Measurements from ENCODE around the gene ZNF878.
A peak's percentile ranks its signal among the peaks of the same experiment; 100 is the strongest.
"Not testable (repeated sequence)": the region's sequence is repeated elsewhere in the genome, so short reads cannot be mapped to it uniquely, and the experiment has no call there.

The ZNF878 gene

DNA sequence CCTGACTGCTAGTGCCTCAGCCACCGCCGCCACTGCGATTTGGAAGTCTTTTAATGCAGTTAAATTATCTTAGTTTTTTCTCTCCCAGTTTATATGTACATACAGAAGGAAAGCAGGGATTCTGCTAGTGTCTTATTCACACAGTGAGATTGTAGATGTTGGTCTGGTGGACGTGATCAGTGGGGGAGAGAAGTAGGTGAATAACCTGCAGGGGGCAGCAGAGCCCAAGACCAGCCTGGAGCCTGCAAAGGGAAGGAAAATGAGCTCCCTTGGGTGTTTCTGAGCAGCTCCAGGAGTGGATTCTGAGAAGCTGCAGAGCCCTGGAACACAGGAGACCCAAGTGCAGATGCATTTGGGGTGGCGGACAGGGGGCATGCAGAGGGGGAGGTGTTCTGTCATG, 38.0 kb upstream of the ZNF878 start:
- Histone ChIP-seq H3K9ac (ENCODE audit: low read length) (no peak overlapping the region), H3K27ac (ENCODE audit: low read length) (no peak overlapping the region), H3K4me1 (ENCODE audit: low read length) (no peaks in the 10 kb centered on the region), H3K27me3 (replicated peaks; ENCODE audit: insufficient read depth, low read length) (no peaks in the 10 kb centered on the region), H3K79me2 (ENCODE audit: low read length) (no peaks in the 10 kb centered on the region), H3K36me3 (replicated peaks; ENCODE audit: insufficient read depth, low read length) (no peaks in the 10 kb centered on the region), H3F3A (ENCODE audit: insufficient read depth, low read length) (no peaks in the 10 kb centered on the region), H3K9me3 (replicated peaks; ENCODE audit: insufficient read depth, low read length) (no peaks in the 10 kb centered on the region), H3K4me2 (ENCODE audit: low read depth, low read length) (no peak overlapping the region), H4K20me1 (ENCODE audit: insufficient read depth, low read length) (no peaks in the 10 kb centered on the region), H2AFZ (ENCODE audit: low read length) (no peak overlapping the region), H3K9me2 (replicated peaks; ENCODE audit: insufficient read depth, low read length) (no peaks in the 10 kb centered on the region), H3K4me3 (ENCODE audit: low read length) (no peak overlapping the region)
- no peak for TF ChIP-seq EZH2phosphoT487 (IDR thresholded peaks at IDR 0.05; ENCODE audit: low read length)
- TF ChIP-seq, protein P1, sequence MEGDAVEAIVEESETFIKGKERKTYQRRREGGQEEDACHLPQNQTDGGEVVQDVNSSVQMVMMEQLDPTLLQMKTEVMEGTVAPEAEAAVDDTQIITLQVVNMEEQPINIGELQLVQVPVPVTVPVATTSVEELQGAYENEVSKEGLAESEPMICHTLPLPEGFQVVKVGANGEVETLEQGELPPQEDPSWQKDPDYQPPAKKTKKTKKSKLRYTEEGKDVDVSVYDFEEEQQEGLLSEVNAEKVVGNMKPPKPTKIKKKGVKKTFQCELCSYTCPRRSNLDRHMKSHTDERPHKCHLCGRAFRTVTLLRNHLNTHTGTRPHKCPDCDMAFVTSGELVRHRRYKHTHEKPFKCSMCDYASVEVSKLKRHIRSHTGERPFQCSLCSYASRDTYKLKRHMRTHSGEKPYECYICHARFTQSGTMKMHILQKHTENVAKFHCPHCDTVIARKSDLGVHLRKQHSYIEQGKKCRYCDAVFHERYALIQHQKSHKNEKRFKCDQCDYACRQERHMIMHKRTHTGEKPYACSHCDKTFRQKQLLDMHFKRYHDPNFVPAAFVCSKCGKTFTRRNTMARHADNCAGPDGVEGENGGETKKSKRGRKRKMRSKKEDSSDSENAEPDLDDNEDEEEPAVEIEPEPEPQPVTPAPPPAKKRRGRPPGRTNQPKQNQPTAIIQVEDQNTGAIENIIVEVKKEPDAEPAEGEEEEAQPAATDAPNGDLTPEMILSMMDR (IDR thresholded peaks at IDR 0.05; ENCODE audit: low read length), result peak; percentile 55
- no peak for TF ChIP-seq EZH2 (optimal IDR thresholded peaks at IDR 0.05; ENCODE audit: low read depth, low read length)
- peak; percentile 14 for DNase-seq

DNA sequence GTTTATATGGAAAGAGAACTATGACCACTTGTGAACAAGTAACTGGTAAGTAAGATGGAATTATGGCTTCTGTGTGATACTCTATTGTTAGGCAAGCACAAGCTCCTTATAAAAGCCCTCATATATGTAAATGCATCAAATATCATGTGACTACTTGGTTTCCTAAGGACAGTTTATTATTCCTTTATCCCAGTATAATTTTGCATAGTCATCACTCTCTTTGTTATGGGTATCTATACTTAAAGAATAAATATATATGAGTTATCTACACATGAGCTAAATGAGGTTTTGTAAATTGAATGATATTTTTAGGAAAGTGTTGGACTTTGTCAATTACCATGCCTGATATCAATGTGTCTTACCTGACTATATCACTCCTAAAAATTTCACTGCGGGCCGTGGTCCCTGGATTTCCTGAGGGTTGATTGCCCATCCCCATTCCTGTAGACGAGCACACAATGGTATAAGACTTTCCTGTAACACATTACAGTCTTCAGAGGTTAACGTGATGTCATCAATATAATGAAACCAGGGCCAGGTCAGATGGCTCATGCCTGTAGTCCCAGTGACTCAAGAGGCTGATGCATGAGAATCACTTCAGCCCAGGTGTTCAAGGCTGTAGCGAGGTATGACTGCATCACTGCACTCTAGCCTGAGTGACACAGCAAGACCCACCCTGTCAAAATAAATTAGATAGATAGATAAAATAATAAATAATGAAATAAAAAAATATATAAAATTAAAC, 32.5 kb upstream of the ZNF878 start:
- TF ChIP-seq EZH2phosphoT487 (IDR thresholded peaks at IDR 0.05; ENCODE audit: low read length) (no peak), EZH2 (optimal IDR thresholded peaks at IDR 0.05; ENCODE audit: low read depth, low read length) (no peak)
- TF ChIP-seq, protein P1 (IDR thresholded peaks at IDR 0.05; ENCODE audit: low read length), result no peak
- H3K27me3 ChIP-seq (replicated peaks; ENCODE audit: insufficient read depth, low read length), result no peaks in the 10 kb centered on the region
- no peaks in the 10 kb centered on the region for H3K36me3 ChIP-seq (replicated peaks; ENCODE audit: insufficient read depth, low read length)
- no peak for DNase-seq
- H3K27ac ChIP-seq (ENCODE audit: low read length), result no peak overlapping the region
- H3K79me2 ChIP-seq (ENCODE audit: low read length), result no peaks in the 10 kb centered on the region
- H3K9me3 ChIP-seq (replicated peaks; ENCODE audit: insufficient read depth, low read length), result no peaks in the 10 kb centered on the region
- no peaks in the 10 kb centered on the region for H4K20me1 ChIP-seq (ENCODE audit: insufficient read depth, low read length)
- H3K4me1 ChIP-seq (ENCODE audit: low read length), result no peaks in the 10 kb centered on the region
- H2AFZ ChIP-seq (ENCODE audit: low read length), result no peak overlapping the region
- H3K9me2 ChIP-seq (replicated peaks; ENCODE audit: insufficient read depth, low read length), result no peaks in the 10 kb centered on the region
- H3K9ac ChIP-seq (ENCODE audit: low read length), result no peak overlapping the region
- no peak overlapping the region for H3K4me2 ChIP-seq (ENCODE audit: low read depth, low read length)
- no peaks in the 10 kb centered on the region for H3F3A ChIP-seq (ENCODE audit: insufficient read depth, low read length)
- no peak overlapping the region for H3K4me3 ChIP-seq (ENCODE audit: low read length)

DNA sequence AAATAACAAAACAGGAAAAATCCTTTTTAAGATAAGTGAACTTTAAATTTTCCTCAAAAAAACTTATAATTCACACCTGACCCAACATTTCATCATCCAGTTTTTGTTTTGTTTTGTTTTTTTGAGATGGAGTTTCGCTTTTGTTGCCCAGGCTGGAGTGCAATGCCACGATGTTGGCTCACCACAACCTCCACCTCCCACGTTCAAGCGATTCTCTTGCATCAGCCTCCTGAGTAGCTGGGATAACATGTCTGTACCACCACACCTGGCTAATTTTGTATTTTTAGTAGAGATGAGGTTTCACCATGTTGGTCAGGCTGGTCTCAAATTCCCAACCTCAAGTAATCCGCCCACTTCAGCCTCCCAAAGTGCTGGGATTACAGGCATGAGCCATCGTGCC, 30.6 kb upstream of the ZNF878 start:
- H3K4me2 ChIP-seq (ENCODE audit: low read depth, low read length); H3K4me3 ChIP-seq (ENCODE audit: low read length); H3K27me3 ChIP-seq (replicated peaks; ENCODE audit: insufficient read depth, low read length); H3K9me3 ChIP-seq (replicated peaks; ENCODE audit: insufficient read depth, low read length); H3K4me1 ChIP-seq (ENCODE audit: low read length); H3F3A ChIP-seq (ENCODE audit: insufficient read depth, low read length); H3K27ac ChIP-seq (ENCODE audit: low read length); DNase-seq; H4K20me1 ChIP-seq (ENCODE audit: insufficient read depth, low read length); H2AFZ ChIP-seq (ENCODE audit: low read length); H3K9me2 ChIP-seq (replicated peaks; ENCODE audit: insufficient read depth, low read length); H3K36me3 ChIP-seq (replicated peaks; ENCODE audit: insufficient read depth, low read length); H3K79me2 ChIP-seq (ENCODE audit: low read length); H3K9ac ChIP-seq (ENCODE audit: low read length): not testable (repeated sequence)

DNA sequence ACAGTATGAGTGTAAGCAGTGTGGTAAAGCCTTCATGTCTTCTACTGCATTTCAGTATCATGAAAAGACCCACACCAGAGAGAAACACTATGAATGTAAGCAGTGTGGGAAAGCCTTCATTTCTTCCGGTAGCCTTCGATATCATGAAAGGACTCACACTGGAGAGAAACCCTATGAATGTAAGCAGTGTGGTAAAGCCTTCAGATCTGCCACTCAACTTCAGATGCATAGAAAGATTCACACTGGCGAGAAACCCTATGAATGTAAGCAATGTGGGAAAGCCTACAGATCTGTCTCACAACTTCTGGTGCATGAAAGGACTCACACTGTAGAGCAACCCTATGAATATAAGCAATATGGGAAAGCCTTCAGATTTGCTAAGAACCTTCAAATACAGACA, 24.6 kb upstream of the ZNF878 start:
- Histone ChIP-seq H4K20me1 (ENCODE audit: insufficient read depth, low read length) (no peaks in the 10 kb centered on the region), H3K4me2 (ENCODE audit: low read depth, low read length) (no peak overlapping the region), H3K79me2 (ENCODE audit: low read length) (no peaks in the 10 kb centered on the region), H3K9me2 (replicated peaks; ENCODE audit: insufficient read depth, low read length) (no peaks in the 10 kb centered on the region), H3K9ac (ENCODE audit: low read length) (no peak overlapping the region), H3F3A (ENCODE audit: insufficient read depth, low read length) (no peaks in the 10 kb centered on the region), H3K4me1 (ENCODE audit: low read length) (no peaks in the 10 kb centered on the region), H3K27ac (ENCODE audit: low read length) (no peak overlapping the region), H3K9me3 (replicated peaks; ENCODE audit: insufficient read depth, low read length) (no peaks in the 10 kb centered on the region), H3K4me3 (ENCODE audit: low read length) (no peak overlapping the region), H2AFZ (ENCODE audit: low read length) (no peak overlapping the region), H3K36me3 (replicated peaks; ENCODE audit: insufficient read depth, low read length) (no peaks in the 10 kb centered on the region), H3K27me3 (replicated peaks; ENCODE audit: insufficient read depth, low read length) (no peaks in the 10 kb centered on the region)
- TF ChIP-seq EZH2phosphoT487 (IDR thresholded peaks at IDR 0.05; ENCODE audit: low read length) (no peak), EZH2 (optimal IDR thresholded peaks at IDR 0.05; ENCODE audit: low read depth, low read length) (no peak)
- TF ChIP-seq, protein P1 (IDR thresholded peaks at IDR 0.05; ENCODE audit: low read length), result no peak
- no peak for DNase-seq

DNA sequence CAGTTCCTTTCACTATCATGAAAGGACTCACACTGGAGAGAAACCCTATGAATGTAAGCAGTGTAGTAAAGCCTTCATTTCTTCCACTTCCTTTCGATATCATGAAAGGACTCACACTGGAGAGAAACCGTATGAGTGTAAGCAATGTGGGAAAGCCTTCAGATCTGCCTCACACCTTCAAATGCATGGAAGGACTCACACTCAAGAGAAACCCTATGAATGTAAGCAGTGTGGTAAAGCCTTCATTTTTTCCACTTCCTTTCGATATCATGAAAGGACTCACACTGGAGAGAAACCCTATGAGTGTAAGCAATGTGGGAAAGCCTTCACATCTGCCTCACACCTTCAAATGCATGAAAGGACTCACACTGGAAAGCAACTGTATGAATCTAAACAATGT, 23.6 kb upstream of the ZNF878 start:
- not testable (repeated sequence) for H4K20me1 ChIP-seq (ENCODE audit: insufficient read depth, low read length); H3K27ac ChIP-seq (ENCODE audit: low read length); H3K4me2 ChIP-seq (ENCODE audit: low read depth, low read length); H3K27me3 ChIP-seq (replicated peaks; ENCODE audit: insufficient read depth, low read length); H3F3A ChIP-seq (ENCODE audit: insufficient read depth, low read length); H3K4me1 ChIP-seq (ENCODE audit: low read length); H3K4me3 ChIP-seq (ENCODE audit: low read length); H3K79me2 ChIP-seq (ENCODE audit: low read length); H3K9me3 ChIP-seq (replicated peaks; ENCODE audit: insufficient read depth, low read length); H3K9me2 ChIP-seq (replicated peaks; ENCODE audit: insufficient read depth, low read length); H2AFZ ChIP-seq (ENCODE audit: low read length); H3K9ac ChIP-seq (ENCODE audit: low read length); DNase-seq; H3K36me3 ChIP-seq (replicated peaks; ENCODE audit: insufficient read depth, low read length)

Measured in MM.1S (cell line).